DOHH2 (cell line): ENCODE data around the gene CARM1.

Source experiments
- CTCF ChIP-seq: fragments of 200-600 bp; sonication (generic); IDR thresholded peaks from one replicate; pipeline ENCODE4 v1.5.1; 2014; ENCODE audit warnings: antibody characterized with exemption, mild to moderate bottlenecking, low read depth, low read length; ENCODE audit not compliant: poor library complexity, severe bottlenecking
- EZH2phosphoT487 ChIP-seq: fragments of 200-600 bp; sonication (generic); IDR thresholded peaks from 2 replicates; pipeline ENCODE4 v1.6.1; 2017; ENCODE audit warnings: borderline replicate concordance, mild to moderate bottlenecking, antibody characterized with exemption, low read length, moderate library complexity, mixed read lengths

GRCh38 chr19:10885201-10886169 lies 14.1 kb downstream of the CARM1 start:
- TF ChIP-seq CTCF (no peak), EZH2phosphoT487 (no peak)
